HS-5 (cell line): ENCODE measurements around the gene SRGAP2C.
"Not testable (repeated sequence)": the region's sequence is repeated elsewhere in the genome, so short reads cannot be mapped to it uniquely, and the experiment has no call there.

Experiments
- DNase-seq: peaks from one replicate; pipeline ENCODE4 v3.0.0-alpha.2; 2012; ENCODE audit warnings: low read depth

The SRGAP2C gene

DNA sequence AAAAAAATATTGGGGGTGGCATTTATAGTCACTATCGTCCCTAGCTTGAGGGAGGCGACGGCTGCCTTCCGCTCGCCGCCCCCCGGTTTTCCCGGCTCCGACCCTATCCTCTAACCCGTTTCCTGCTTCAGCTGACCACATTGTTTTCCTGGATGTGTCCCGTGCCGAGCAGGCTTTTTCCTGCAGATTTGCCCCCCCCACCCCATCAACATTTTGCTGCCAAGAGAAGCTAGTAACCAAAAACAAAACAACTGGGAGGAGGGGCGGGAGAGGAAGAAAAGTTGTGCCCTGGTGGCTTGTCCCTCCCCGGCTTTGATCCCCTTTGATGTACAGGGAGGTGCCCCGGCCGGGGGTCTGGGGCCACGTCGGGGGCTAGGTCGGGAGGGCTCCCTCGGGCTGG is 1.4 kb downstream of the SRGAP2C start:
- DNase-seq = not testable (repeated sequence)

DNA sequence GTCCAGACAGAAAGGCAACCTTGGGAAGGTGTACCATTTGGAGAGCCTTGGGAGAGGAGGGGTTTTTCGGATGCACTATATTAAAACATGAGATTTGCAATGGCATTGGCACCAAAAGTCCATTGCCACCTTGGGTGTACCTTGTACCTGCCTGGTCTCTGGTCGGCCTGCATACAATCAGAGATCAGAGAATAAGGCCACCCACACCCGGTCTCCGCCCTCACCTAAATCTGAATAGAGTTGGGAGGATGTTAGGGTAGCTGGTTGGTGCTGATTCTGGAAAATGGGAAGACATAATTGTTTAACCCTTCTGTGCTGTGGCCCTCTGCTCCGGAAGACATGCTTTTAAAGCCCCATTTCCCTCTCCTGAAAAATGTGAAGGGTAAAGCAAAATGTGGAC is 3.1 kb downstream of the SRGAP2C start:
- DNase-seq = not testable (repeated sequence)

DNA sequence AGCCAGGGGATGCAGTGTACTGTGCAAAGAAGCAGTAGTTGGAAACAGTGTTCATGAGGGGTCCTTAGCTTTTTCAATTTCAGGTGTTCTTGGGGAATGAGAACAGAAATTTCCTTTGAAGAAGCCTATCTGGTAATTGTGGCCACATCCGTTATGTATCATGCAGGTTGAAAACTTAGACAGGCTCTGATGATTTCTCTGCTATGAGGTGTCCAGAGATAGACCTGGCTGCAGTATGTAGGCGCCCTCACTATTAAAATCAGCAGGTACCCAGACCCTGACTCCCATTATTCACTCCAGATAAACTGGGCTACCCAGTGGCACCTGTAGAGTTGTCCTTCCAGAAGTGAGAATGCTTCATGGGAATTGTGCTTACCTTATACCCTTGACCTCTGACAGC is 7.7 kb downstream of the SRGAP2C start:
- DNase-seq = not testable (repeated sequence)

DNA sequence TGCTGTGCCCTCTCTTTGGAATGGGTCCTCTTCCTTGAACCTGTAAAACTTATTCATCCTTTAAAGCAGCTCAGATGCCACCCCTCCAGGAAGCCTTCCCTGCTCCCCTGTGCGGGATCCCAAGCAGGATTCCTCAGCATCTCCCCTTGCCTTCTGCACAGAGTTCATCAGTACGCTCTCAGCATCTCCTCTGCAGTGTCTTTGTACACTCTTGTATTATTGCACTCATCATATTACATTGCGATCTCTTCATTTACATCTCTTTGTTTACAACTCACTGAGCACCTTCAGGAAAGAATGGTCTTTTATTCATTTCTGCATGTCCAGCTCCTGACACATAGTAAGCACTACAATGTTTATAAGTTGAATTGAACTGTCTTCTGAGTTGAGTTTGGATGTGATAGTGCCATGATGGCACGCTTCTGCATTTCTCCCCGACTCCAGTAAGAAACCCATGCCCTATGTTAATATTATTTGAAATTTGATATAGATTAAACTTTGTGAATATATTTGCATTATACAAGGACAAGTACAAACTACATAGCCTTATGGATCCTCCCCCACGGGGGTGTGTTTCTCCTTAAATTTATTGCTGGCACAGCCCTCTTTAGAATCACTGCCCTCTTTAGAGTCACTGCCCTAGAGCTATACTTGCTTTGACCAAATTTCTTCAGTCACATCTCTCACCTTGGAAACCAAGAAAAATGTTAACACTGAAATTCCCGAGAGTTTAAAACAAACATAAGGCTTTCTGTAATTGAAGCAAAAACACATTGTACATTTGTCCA is 12.5 kb downstream of the SRGAP2C start:
- not testable (repeated sequence) for DNase-seq

DNA sequence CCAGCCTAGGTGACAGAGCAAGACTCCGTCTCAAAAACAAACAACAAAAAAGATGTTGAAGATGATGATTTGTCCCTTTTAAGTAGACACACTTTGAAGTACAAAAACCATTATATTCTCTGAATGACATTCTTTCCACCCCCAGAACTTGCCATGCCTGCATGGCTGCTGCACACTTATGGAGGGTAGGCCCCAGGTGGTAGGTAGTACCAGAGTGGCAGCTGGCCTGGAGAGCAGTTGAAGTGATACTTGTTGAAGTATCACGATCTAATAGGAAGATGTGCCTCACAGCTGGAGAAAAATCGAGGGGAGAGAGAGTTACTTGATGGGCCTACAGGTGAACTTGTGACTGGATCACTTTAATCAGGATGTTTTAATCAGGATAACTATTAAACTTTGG is 15.0 kb downstream of the SRGAP2C start:
- DNase-seq = not testable (repeated sequence)

DNA sequence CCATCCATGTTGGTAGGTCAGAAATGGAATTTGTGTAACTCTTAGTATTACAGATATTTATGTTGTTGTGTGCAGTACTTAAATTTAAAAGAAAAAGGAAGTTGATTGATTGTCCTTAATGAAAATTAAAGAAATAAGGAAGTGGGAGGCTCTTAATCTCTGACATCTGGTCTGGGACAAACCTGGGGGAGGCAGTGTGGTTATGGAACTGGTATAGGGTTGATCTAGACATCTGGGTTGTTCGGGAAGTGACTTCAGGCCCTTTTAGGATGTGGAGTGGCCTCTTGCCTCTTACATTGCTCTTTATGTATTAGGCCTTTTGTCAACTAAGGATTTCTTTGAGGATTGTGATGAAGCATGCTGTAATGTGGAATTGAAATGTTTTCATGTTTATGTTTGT is 15.5 kb downstream of the SRGAP2C start:
- DNase-seq = not testable (repeated sequence)

DNA sequence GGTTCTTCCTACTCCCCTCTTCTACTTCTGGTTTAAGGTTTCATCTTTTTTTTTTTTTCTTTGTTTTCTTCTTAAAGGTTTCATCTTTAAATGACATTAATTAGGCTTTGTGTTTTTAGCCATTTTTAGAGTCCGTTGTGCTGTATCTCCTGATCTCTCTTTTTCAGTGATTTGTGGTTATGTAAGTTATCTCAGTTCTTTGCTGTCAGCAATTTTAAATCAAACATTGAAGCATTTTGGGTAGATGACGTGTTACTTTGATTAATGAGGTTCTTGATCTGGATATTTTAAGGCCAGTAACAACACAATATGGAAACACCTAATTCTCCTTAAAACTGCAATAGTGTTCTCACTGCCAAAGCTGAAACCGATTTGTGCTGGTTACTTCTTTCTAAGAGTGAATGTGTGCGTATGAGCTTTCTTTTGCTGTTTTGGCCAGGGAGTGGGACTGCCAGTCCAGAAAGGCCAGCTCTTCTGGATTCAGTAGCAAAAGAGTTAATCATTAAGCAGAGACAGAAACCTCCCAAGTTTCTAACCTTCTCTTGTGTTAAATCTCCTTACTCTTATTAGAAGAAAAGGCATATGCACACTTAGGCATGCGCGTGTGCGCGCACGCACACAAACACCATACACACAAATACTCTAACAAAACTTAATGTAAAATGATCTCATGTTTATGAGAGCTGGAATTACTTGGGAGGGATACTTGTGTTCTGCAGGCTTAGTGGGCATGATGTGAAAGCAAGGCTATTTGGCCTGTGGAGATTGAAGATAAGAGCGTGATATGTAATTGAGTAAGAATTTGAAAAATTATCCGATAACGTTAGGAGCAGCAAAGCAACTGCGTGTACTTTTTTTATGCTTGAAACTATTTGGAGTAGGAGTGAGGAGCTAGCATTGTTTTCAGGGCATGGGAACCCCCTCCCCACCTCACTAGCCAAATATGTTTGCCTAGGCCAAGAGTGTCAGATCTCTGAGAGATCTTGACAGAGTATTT is 16.5 kb downstream of the SRGAP2C start:
- not testable (repeated sequence) for DNase-seq

DNA sequence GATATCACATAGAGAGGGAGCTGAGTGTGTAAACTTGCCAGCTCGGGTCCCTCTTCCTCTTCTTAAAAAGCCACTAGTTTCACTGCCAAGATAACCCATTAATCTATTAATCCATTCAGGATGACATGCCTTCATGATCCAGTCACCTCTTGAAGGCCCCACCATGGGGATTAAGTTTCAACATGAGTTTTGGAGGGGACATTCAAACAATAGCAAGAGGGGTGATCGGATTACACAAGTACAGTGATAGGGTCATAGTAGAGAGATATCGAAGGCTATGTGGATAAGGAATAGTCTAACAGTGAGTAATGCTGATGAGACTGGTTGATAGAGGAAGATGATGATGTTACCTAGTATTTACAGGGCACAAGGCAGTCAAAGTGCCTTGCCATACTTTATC is 18.2 kb downstream of the SRGAP2C start:
- DNase-seq = not testable (repeated sequence)

DNA sequence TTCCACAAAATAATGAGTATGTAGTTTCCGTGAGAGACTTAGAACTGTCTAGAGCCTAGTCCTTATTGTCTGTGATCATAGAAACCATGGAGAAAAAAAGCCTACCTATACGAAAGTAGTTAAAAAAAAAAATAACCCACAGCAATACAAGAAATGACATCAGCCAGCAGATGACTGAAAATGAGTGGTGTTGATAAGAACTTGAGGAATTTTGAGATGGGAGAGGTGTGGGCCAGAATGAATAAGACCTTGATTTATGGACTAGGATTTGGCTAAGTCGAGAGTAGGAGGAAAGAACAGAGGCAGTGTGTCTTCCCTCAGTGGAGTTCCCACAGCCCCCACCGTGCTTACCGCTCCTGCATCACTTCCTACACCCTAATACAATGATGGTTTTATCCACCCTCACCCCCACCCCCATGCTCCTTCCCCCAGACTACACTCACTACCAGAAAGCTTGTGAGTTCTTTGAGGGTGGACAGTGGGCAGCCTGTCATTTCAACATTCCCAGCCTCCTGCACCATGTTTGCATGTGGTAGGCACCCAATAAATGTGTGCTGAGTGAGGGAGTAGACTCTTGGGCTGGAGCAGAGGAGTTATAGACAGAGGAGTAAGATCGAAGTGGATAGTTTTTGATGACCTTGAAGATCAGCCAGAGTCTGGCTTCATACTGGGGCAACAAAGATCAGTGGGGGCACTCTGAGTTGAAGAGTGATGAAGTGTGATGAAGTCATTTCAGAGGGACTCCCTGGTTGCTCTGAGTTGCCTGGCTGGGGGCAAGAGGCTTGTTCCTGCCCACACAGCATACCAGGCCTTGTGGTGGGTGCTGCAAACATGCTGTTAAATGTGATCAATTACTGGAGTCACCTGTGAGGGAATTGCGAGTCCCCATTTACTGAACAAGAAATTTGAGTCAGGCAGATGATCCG is 21.3 kb downstream of the SRGAP2C start:
- not testable (repeated sequence) for DNase-seq

DNA sequence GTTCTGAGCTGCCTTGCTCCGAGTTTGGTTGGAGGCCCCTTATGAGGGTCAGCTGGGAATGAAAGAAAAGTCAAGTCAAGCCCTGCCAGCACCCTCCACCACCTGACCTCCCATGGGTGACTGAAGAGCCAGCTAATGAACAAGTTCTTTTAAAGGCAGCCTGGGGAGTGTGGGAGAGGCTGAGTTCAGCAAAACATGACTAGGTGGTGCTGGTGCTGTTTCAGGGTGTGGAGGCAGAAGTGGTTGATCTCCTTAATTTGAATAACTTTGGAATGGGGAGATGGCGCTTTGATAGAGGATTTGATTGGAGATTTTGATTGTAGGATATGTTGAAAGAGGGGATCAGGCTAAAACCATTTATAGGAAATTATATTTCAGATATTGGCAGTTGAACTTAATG is 22.6 kb downstream of the SRGAP2C start:
- DNase-seq = not testable (repeated sequence)

DNA sequence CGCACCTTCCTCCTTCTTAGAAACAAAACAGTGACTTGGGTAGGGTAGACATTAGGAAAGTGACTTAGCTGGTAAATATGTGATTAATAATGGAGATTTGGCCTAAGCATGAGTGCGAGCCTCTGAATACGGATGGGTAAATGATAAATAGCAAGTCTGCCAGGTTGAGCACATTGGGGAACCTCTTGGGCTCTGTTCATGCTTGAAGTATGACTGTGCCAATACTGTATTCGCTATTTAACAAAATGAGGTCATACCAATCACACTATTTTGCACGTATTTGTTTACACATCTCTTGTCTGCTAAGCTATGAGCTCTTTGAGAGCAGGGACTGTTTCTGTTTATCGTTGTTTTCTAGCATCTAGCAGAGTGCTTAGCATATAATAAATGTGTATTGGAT is 23.6 kb downstream of the SRGAP2C start:
- DNase-seq = not testable (repeated sequence)

DNA sequence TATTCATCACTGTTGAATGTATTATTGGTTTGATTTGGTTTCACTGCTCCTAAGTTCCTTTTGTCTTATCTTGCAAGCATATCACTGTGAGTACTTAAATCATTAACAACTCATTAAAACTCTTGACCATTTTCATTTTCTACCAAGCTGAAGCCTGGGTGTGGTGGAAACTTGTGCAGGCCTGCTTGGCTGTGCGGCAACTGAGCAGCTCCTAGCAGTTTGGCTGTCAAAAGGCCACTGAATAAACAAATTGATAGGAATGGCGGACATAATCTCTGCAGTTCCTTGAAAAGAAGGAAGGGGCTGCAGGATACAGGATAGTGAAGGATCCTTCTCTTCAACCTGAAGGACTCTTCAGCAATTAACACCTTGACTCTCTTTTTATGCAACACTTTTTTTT is 26.0 kb downstream of the SRGAP2C start:
- not testable (repeated sequence) for DNase-seq

DNA sequence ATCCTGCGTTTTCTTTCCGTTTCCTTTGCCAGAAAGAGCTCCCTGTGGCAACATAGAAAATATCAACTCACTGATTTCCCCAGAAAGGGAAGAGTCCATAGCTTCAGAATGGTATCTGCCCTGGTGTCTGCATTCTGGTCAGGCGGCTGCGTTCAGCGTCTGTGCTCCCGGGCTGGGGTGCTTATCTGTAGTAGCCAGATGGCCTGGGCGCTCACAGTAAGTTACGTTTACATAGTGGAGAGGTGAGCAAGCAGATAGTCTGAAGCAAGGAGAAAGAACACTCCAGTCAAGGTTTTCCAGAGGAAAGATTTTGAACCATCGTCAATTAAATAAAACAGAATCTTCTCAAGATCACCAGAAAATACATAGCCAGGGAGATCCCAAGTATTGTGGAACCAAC is 28.7 kb downstream of the SRGAP2C start:
- DNase-seq = not testable (repeated sequence)

DNA sequence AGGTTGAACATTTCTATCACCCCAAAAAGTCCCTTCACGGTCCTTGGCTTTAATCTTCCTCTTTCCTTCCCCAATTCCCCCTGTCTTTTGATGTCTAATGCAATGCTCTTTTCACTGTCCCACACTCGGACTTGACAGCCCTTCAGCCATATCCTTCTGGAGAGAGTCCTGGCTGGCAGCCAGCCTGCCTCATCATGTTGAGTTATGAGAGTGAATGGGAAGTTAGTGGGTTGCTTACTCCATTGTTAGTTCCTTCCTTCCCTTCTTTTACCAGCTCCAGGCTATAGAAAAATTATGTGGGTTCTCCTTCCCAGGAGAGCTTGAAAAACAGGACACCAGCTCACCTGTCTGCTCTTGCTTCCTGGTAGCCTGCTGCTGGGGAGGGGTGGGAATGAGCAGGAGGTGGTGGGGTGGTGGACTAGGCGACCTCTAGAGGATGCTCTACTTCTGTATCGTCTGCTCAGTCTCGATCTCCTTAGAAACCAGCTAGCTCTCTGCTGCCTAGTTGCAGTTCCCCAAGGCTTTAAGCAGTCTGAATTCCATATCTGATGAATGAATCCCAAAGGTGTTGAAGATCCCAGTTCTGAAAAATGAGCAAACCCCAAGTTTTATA is 29.9 kb downstream of the SRGAP2C start:
- DNase-seq = not testable (repeated sequence)

DNA sequence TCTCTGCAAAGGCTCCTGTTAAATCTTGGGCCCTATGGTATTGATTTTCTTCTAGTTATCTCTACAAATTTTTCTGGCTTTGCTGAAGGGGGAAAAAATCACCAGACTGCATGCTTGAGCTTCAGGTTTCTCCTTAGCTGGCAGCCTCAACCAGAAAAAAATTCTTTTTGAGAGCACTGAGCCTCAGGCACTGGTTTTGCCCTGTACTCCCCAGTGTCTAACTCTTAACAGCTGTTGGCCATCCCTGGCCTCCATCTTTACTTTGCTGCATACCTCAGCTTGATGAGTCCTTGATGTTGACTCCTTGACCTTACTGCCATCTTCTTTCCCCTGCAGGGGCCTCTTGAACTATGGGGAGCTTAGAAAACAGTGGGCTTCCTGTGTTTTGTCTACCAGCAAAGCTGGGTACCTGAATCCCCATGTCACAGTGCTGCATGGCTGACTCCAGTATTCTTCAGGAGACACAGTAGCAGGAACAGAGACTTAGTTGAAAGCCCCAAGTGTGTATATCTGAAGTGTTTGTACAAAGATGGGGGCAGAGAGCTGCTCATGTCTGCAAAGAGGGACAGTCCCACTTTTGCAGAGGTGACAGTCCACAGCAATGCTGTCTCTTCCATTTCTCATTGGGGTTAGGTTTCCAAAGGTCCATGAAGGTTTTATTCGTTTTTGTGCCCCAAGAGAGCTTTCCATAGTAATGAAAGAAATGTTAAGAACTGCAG is 31.1 kb downstream of the SRGAP2C start:
- not testable (repeated sequence) for DNase-seq

DNA sequence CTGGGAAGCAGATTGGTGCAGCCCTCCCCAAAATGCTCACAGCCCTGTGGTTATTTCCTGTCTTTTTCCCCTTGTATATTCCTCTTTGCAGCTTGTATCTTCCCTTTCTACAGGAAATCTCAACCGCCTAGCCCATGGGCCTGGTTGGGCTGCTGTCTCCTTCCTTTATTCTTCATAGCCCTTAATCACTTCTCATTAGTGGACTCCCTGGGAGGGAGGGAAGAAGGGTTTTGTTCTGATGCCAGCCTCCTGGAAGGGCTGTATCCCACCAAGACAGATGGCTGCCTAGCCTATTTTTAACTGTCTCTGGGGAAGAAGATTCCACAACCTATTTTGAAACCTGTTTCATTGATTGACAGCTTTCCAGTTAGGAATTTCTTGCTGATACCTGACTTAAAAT is 31.9 kb downstream of the SRGAP2C start:
- DNase-seq = not testable (repeated sequence)

DNA sequence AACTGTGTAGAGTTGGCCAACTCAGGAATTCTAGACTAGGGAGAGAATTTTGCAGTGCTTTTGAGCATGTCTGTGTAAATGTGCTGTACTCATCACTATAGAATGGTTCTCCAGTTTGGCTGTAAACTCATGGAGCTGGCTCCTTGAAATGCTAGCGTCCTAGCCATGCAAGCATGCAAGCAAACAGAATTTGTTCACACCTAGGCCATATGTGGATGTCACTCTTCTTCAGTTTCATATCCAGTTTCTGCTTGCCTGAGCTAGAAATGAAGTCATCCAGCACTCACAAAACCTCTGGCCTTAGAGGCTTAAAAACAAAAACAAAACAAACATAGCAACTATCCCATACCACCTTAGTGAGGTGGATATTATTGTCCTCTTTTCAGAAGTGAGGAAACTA is 37.0 kb downstream of the SRGAP2C start:
- DNase-seq = not testable (repeated sequence)

DNA sequence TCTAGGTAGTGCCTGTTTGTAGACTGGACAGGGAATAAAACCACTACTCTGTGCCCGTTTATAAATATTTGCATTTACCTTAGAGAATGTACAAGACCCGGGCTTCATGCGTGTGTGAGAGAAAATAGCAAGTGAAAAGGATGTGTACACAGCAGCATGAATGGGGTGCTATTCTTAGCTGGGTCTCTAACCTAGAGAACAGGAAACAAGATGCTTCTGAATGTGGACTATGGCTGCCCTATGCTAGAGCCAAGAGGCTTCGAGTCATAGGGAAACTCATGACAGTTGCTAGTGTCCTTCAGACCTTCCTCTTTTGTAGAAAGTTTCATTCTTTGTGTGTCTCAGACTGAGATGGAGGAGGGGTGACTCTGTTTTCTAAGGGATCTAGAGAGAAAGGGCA is 39.9 kb downstream of the SRGAP2C start:
- DNase-seq = not testable (repeated sequence)

DNA sequence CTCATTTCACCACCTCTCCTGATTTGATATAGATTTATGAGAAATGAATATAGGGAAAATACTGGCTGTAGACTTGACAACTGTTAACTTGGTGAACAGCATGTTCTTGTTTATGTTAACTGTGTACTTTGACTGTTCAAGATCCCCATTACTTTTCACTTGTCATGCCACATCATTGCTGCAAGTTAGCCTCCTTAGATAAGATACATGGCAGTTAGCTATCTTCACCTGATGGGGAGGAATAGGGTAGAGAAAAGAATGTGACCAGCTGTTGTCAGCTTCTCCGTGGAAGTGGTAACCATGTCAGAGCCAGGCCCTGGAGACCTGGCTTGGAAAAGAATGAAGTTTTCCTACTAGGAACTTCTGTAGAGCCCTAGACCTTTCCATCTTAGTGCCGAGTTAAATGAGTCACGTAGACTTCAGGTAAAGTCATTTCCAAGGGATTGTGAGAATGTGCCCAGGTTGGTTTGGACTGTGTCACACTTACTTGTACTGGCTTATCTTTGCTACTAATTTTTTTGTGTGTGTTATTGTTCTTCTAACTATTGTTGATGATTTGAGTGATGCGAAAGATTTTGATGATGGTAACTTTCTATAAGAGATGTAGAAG is 41.6 kb downstream of the SRGAP2C start:
- not testable (repeated sequence) for DNase-seq

DNA sequence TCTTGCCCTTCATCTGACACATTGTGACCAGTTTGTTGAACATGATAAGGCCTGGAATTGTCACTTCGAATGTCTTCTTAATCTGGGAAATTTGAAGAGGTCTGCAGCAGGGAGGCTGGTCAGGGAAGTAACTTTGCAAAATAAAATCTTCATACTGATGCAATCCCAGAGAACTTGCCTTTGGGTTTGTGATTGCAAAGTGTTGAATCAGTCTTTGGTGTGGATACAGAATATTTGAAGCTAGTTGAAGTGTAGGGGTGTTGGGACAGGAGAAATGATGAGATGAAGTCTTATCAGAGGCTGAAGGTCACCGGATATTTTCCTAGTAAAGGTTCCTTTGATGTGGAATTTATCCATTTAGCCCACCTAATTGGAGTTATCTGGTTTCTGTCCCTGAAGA is 42.1 kb downstream of the SRGAP2C start:
- not testable (repeated sequence) for DNase-seq
